Fibroblast of the conjunctiva (primary cell): ENCODE data around the gene PUS7L.
A peak's percentile ranks its signal among the peaks of the same experiment; 100 is the strongest.
"Not testable (repeated sequence)": the region's sequence is repeated elsewhere in the genome, so short reads cannot be mapped to it uniquely, and the experiment has no call there.

ENCODE experiments used
- DNase-seq: peaks from one replicate; pipeline ENCODE4 v3.0.0-alpha.2; 2010; ENCODE audit warnings: low read depth

Gene PUS7L

DNA sequence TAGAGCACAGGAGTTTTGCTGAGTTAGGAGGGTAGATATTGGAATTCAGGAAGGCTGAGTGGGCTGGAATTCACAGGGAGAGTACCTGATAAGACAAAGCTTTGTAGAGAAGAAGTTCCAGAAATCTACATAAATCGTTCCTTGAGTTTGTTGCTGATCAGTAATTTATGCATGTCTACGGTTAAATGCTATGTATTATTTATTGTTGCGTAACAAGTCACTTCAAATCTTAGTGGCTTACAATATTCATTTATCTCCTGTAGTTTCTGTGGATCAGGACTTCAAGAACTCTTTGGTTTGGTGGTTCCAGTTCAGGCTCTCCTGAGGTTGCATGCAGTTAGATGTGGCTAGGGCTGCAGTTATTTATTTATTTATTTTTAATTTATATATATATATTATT, 7.8 kb downstream of the PUS7L start:
- DNase-seq = no peak

DNA sequence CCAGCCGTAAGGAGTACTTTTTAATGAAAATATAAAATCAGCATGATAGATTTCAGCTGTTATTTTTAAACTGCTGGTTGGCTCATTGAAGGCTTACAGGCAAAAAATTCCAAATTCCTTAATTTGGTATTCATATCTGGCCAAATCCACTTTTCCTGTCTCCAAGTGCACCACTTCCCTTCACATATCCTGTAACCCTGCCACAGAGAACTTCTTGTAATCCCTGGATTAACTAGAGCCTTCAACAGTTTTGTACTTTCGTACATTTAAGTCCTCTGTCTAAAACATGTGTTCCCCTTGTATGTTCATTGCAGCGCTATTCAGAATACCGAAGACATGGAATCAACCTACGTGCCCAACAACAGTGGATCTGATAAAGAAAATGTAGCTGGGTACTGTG, 9.6 kb downstream of the PUS7L start:
- no peak for DNase-seq

DNA sequence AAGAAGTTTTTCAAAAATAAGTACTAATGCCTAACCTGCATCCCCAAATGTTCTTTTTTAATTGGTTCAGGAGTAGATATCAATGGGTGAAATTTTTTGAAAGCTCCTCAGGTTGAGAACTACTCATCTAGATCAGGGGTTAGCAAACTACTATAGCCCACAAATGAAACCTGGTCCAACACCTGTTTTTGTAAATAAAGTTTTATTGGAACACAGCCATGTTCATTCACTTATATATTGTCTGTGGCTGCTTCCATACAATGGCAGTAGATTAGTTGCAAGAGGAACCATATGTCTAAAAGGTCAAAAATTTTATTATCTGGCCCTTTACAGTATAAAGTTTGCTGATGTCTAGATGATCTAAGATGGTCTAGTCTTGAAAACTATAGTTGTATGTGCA, 13.8 kb downstream of the PUS7L start:
- no peak for DNase-seq

DNA sequence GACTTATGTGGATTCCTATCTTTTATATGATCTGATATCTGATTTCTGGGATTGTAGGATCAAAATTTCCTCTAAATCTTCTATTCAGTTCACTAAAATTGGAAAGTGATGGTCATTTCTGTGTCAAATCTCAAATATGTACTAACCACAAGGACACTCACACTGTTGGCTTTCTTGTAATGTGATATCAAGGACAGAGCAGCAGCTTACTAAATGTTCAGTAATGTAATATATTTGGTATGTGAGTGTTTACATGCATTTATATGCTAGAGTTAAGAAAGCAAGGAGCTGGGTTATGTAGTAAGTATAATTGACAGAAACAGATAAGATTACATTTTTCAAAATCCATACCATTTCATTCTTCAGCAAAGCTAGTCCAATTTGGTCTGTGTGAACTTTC, 16.5 kb downstream of the PUS7L start:
- DNase-seq = peak; percentile 70

DNA sequence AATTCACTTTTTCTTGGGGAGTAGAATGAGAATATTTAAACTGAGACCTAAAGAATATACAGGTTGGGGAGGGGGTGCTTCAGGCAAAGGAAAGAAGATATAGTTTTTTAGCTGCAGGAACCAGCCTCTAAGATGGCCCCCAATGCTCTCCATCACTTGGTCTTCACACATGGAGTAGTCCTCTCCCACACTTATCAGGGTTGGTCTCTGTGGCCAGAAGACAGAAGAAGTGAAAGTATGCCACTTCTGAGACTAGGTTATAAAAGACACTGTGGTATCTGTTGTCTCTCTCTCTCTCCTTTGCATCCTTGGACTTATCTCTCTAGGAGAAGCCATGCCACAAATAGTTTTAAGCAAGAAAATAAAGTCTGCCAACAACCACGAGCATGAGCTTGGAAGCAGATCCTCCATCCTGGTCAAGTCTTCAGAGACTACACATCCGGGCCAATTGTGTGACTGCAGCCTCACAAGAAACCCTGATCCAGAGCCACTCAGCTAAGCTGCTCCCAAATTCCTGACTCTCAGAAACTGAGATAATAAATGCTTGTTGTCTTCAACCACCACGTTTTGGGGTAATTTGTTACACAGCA, 18.0 kb downstream of the PUS7L start:
- DNase-seq = no peak

DNA sequence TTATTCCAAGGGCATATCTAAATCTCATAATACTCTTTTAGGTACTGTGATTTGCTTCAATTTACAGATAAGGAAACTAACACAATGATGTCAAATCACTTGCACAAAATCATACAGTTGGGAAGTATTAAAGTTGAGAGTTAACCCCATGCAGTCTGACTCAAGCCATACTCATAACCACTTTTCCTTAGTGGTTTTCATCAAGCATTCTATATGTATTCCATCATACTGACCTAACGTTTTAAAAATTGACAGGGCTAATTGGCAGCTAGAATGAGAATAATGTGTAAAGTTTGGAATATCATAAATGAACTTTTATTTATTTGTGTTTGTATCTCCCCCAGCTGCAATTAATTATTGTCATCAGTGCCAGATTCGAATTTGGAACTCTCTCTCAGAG, 20.9 kb downstream of the PUS7L start:
- peak; percentile 34 for DNase-seq

DNA sequence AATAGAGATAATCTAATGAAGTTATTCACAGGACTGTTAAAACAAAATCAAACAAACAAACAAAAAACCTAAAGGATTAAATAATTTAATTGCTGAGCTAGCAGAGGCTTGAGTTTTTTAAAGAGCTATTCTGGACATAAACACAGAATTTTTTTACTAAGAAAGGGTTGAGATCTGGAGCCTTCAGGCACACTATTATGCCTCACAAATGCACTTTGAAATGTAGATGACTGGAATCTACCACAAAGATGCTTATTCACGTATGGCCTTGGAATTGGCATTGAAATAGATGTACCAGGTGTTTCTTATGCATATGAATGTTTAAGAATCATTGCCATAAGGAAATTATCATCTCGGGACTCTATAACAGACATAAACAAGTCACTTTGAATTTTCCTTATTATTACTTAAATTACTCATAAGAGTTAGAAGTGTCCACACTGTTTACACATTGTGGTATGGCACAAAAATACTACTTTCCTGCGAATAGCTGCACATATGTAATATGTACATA, 21.6 kb downstream of the PUS7L start:
- no peak for DNase-seq

DNA sequence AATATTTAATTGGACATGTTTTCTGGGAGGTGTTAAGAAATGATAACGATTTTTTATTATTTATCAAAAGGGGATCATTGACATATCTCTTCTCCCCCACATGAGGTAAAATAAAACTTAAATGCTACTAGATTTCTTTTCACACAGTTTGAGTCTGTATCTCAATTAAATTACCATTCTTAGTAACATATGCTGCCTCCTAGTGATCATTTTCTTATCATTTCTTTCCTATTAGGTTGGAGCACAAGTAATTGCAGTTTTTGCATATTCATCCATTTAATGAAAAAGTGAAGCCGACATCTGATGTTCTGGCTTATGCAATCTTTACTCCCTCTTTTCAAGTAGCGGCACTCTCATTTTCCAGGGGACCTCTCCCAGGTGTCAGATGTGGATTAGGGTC, 24.9 kb downstream of the PUS7L start:
- no peak for DNase-seq

DNA sequence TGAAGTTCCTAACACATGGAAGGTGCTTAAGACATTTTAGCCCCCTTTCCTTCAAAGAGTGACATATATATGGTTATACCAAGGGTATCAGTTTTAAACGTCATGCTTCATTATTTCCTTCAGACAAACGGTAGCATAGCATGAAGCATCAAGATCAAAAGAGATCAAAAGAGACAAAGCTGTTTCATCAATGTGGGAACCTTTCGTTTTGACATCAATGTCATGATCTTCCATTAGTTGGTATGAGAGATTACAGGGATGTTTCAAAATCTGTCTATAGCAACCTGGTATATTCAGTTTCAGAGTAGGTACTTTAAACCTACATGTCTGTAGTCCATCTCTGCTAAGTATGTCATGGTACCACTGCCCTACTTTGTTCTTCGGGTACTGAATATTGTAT, 28.3 kb downstream of the PUS7L start:
- DNase-seq = no peak

DNA sequence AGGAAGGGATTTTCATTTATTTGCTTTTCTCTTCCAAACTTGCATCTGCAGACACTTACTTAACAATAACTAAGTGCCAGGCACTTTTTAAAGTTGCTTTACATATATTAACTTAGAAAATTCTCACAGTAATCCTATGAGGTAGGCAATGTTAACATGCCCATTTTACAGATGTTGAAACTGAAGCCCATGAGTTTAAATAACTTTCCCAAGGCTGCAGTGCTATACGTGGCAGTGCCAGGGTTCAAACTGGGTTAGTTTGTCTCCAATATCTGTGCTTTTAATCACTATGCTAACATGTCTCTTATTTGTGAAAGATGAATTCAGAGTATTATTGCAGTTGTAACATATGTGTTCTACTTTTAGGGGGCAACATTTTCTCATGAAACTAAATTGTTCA, 29.9 kb downstream of the PUS7L start:
- DNase-seq = no peak

DNA sequence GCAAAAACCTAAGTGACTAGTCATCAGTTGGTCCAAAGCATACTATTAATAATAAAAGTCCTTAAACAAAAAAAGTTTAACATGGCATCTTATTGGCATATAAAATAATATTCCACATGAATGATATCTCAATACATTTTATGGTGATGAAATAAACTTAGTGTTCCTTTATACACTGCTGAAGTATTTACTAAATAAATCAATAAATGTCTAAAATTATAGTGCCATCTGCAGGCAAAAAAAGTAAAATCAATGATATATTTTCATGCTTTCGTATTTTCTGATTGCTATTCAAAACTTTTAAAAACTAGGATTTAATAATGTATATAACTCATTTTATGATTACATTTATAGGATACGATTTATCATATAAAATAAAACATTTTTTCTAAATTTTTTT, 30.5 kb downstream of the PUS7L start:
- no peak for DNase-seq

DNA sequence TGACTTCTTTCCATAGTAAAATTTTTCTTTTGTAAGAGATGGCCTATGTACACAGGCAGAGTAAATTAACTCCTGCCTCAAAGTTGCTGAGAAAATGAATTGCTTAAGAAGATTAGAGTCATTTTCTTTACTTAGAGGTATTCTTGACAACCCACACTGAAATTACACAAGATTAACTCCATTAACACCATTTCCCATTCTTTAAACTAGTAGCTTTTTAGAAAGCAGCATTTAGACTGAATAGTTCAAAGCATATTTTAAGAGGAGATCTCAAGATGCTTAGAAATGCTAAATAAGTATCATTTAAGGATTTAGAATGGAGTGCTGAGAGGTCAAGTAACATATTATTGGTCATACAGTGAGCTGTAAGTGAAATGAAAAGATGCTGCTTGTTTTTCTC, 35.5 kb downstream of the PUS7L start:
- no peak for DNase-seq

DNA sequence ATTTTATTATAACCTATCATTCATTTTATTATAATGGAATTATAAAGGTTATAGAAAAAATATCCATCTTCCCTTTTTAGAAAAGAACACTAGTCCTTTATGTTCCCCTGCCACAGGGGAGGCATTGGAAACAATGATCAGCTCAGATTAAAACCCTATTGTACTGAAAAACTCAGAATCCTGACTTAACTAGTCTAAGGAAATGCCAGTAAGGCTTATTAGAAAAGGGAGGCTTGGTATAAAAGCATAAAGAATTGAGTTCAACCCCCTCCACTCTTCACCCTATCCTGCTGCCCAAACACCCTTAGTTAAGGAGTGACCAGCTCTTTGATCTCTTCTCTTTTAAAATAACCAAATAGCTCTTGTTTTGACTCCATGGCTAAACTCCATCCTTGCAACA, 36.0 kb downstream of the PUS7L start:
- no peak for DNase-seq

DNA sequence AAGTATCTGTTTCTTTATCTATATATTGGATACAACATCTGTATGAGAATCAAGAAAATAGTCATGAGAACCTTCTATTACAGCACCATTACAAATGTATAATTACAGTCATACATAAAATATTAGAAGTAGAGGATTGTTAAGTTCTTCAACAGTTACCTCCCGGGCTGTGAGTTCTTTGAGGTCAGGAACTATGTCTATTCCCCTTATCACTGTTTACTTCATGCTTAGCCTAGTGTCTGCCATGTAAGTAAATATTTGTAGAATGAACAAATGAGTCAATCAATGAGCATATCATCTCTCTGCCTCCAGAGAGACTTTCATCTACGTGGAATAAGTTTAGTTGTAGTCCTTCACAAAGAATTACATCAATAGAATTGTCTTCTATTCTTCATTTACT, 47.2 kb downstream of the PUS7L start:
- no peak for DNase-seq

DNA sequence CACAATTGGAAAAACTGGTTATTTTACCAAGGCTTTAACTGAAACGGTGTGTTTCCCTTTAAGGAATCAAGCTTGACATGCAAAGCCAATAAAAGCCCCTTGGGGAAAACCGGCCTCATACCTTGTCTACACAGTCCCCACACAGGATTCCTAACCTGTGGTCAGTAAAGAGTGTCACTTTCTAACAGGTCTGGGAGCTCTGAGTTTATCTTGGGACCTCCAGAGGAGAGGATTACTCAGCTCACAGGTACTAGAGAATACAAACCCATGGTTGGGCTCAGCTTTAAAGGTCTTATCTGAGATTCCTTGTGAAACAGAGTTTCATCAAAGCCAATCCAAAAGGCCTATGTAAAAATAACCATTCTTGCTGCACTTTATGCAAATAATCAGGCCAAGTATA, 54.8 kb downstream of the PUS7L start:
- not testable (repeated sequence) for DNase-seq

DNA sequence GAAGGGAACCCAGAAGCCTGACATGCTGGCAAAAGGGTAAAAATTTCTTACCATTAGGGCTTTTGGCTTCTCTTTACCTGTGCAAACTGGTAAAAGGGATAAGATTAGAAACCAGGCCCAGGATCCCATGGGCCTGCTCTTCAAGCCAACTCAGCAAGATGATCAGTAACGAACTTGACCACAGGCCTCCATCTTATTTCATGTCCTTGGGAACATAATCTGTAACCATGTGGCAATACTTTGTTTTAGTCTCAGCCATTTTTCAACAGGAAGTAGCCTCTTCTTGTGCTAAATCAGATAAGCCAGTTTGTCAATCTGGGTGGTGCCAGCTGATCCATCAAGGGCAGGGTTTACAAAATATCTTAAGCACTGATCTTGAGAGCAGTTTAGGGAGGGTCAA, 57.4 kb downstream of the PUS7L start:
- DNase-seq = not testable (repeated sequence)

DNA sequence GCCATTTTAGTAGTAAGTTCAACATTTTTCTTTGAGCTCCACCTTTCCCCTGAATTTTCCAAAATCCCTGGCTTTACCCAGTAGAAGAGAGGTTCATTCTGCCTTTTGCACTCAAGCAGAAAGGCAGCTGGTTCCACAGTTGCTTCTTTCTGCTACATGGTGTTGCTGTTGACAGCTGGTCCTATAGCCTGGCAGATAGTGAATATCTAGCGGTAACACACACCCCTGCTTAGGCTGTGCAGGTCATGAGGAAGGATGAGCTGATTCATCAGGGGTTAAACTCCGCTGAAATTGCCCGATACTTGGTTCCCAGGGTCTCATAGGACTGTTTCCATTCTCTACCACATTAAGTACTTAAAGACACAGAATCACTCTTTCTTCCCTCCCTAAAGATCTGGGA, 62.4 kb downstream of the PUS7L start:
- no peak for DNase-seq

DNA sequence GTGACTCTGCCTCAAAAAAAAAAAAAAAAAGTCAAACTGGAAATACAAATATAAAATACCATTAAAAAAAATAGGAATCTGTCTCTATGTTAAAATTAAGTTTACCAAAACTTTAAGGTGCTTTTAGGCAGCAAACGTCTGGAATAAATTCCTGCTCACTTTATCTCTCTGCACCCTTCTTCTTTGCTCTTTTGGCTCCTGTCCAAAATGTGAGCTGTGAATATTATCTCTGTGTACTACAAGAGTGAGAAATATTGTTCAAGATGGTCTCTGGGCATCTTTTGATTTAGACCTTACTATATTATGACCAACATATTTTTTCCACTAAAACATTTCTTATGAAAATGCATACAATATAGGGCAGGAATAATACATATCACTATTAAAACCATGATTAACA, 63.7 kb downstream of the PUS7L start:
- no peak for DNase-seq

DNA sequence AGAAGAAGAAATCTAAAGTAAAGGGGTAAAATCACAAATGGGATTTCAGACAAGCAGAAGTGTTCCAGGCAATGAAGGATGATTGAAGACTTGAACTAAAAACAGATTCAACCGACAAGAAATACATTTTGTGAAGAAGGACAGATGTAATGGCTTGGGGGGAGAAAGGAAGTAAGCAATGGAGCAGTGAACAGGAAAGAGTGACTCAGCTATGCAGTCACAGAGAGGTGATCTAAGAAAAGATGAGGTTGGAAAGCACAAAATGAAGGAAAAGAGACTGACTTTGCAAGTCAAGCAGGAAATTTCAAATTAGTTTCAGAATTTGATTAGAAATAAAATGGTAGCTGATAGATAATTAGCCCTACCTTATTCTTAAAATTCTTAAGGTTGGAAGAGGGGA, 66.5 kb downstream of the PUS7L start:
- DNase-seq = peak; percentile 1

DNA sequence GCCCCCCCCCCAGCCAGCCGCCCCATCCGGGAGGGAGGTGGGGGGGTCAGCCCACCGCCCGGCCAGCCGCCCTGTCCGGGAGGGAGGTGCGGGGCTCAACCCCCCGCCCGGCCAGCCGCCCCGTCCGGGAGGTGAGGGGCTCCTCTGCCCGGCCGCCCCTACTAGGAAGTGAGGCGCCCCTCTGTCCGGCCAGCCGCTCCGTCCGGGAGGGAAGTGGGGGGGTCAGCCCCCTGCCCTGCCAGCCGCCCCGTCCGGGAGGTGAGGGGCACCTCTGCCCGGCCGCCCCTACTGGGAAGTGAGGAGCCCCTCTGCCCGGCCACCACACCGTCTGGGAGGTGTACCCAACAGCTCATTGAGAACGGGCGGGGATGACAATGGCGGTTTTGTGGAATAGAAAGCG, 73.1 kb downstream of the PUS7L start:
- not testable (repeated sequence) for DNase-seq

DNA sequence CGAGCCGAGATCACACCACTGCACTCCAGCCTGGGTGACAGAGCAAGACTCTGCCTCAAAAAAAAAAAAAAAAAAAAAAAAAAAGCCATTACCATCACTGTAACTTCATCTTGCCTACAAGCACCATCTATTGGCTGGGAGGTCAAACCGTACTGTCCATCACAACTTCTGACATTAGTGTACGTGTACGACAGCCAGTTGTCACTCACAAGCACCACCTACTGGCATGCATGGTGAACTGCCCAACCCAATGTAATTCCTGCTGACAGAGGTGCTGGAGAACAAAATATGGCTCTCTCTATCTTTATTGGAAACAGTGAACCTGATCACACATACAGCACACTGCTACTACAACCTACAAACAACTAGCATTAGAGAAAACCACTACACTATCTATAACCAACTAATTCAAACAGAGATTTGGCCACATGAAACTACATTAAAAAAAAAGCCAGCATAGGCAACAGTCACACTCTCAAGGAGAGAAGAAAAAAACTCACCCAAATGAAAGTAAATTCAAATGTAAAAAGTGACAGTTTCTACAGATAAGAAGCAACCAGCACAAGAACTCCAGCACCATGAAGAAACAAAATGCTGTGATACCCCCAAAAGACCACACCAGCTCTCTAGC, 82.3 kb downstream of the PUS7L start:
- peak; percentile 1 for DNase-seq

DNA sequence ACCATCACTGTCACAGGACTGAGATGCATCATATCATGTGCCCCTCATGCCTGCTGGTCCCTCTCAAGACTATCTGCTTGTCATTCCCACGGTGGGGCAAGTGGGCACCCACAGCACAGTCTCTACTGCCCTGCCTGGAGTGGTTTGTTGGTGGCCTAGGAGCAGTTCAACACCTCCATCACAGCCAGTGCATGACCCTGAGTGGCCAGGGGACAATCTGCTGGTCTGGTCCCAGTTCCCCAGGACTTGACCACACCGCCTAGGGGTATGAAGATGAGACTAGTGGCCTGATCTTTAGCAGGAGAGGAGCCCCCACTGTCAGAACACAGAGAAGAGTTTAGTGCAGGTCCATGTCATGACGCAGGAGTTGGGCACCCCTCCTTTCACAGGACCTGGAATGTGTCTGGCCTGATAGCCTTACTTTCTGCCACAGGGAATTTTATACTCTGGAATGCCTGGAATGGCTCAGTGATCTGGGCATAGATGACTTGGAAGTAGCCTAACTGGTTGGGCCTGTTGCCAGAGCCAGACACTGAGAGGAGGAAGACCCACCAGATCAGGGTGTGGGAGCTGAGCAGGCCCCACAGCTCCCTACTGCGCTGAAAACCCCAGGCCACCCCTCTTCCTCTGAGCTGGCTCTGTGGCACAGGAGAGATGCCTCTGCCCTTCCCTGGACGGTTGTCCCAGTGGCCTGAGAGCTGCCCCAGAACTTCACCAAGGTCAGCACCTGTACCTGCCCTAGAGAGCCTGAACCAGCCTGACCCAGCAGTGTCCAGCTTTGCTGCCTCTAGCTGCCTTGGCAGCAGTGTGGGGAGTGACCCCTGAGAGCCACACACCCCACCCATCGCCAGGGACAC, 83.3 kb downstream of the PUS7L start:
- no peak for DNase-seq

DNA sequence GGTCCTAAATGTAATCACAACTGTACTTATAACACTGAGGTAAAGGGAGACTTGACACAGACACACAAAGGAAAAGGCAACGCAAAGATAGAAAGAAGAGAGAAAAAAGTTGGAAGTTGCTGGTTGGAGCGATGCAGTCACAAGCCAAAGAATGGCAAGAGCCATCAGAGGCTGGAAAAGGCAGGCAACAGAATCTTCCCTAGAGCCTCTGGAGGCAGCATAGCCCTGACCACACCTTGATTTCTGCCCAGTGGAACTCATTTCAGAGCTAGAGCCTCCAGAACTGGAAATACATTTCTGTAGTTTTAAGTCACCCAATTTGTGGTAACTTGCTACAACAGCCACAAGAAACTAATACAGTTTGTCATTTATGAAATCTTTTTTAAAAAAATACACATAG, 89.2 kb downstream of the PUS7L start:
- no peak for DNase-seq
